HFFc6 (cell line): Measurements from ENCODE around the gene MAP4. TPM values are rescaled to one million over a fixed set of nuclear protein-coding genes. Genes with fewer than 3 reads are reported as not detected.
A peak's percentile ranks its signal among the peaks of the same experiment; 100 is the strongest.

Experiments used
- DNase-seq: peaks from one replicate; pipeline ENCODE4 v3.0.0-alpha.2; 2018
- H3K27ac Mint-ChIP-seq: 2 replicates; pipeline ENCODE4 v1.8.0; 2020; ENCODE audit warnings: mild to moderate bottlenecking, mixed read lengths
- H3K27me3 Mint-ChIP-seq: 2 replicates; pipeline ENCODE4 v1.8.0; 2021; ENCODE audit warnings: mild to moderate bottlenecking, moderate library complexity, mixed read lengths; ENCODE audit not compliant: insufficient read depth
- H3K36me3 Mint-ChIP-seq: 2 replicates; pipeline ENCODE4 v1.8.0; 2021; ENCODE audit warnings: low read depth, mixed read lengths
- H3K4me1 Mint-ChIP-seq: 2 replicates; pipeline ENCODE4 v1.8.0; 2020; ENCODE audit warnings: low read depth, mixed read lengths
- H3K4me3 Mint-ChIP-seq: 2 replicates; pipeline ENCODE4 v1.8.0; 2020; ENCODE audit warnings: mild to moderate bottlenecking, moderate library complexity, mixed read lengths
- H3K9me3 Mint-ChIP-seq: 2 replicates; pipeline ENCODE4 v1.8.0; 2020; ENCODE audit warnings: mild to moderate bottlenecking, mixed read lengths
- CTCF ChIP-seq: fragments of 200-600 bp; sonication (generic); IDR thresholded peaks from 2 replicates; pipeline ENCODE4 v1.5.0; 2021; ENCODE audit warnings: antibody characterized with exemption, mild to moderate bottlenecking
- total RNA-seq, 6 experiments: library from RNA; stranded (reverse); fragmentation: NEBNext Ultra II Directional; extraction: Animal tissue kit (Norgen Biotek cat#: 25700); gene quantifications; 2 replicates in 1 of 6; 3 replicates in 5 of 6; pipeline ENCODE4 v1.2.3, GENCODE V29; 2021

Gene MAP4
- total RNA-seq, 6 experiments from 2014 or later: 294 to 328 (median 312) TPM

GRCh38 chr3:47847801-47848518 is 168.3 kb downstream of the MAP4 start:
- Mint-ChIP-seq H3K4me1 (no peaks in the 10 kb centered on the region), H3K4me3 (no peak overlapping the region), H3K9me3 (no peaks in the 10 kb centered on the region; the same call in 1 of the 2 replicates), H3K36me3 (peaks cover 24% of the 10 kb centered on the region), H3K27ac (peak overlapping the region; percentile 26; the same call in 1 of the 2 replicates), H3K27me3 (peaks cover 32% of the 10 kb centered on the region)
- no peak for TF ChIP-seq CTCF
- DNase-seq: no peak

GRCh38 chr3:47847260-47847659 is 169.0 kb downstream of the MAP4 start:
- Mint-ChIP-seq H3K4me1 (no peaks in the 10 kb centered on the region), H3K9me3 (no peaks in the 10 kb centered on the region; the same call in 1 of the 2 replicates), H3K36me3 (peaks cover 26% of the 10 kb centered on the region), H3K4me3 (no peak overlapping the region), H3K27me3 (peaks cover 32% of the 10 kb centered on the region), H3K27ac (no peak overlapping the region)
- no peak for DNase-seq
- no peak for TF ChIP-seq CTCF

GRCh38 chr3:47846880-47847248 is 169.4 kb downstream of the MAP4 start:
- TF ChIP-seq CTCF: no peak
- DNase-seq: no peak
- Mint-ChIP-seq H3K4me3 (no peak overlapping the region), H3K4me1 (no peaks in the 10 kb centered on the region), H3K27ac (no peak overlapping the region), H3K36me3 (peaks cover 26% of the 10 kb centered on the region), H3K27me3 (peaks cover 32% of the 10 kb centered on the region), H3K9me3 (no peaks in the 10 kb centered on the region; the same call in 1 of the 2 replicates)

- H3K27ac Mint-ChIP-seq: no peak overlapping the region
- H3K4me1 Mint-ChIP-seq: no peaks in the 10 kb centered on the region
- no peak overlapping the region for H3K4me3 Mint-ChIP-seq
- H3K36me3 Mint-ChIP-seq: peaks cover 31% of the 10 kb centered on the region
- peaks cover 27% of the 10 kb centered on the region for H3K27me3 Mint-ChIP-seq
- no peak for TF ChIP-seq CTCF
- no peak for DNase-seq
- no peaks in the 10 kb centered on the region; the same call in 1 of the 2 replicates for H3K9me3 Mint-ChIP-seq
Measured at GRCh38 chr3:47846186-47846879, 169.9 kb downstream of the MAP4 start.

GRCh38 chr3:47841786-47842349 is 174.3 kb downstream of the MAP4 start:
- H3K27ac Mint-ChIP-seq: no peak overlapping the region

More at GRCh38 chr3:47841786-47842349, 174.3 kb downstream of the MAP4 start:
- Mint-ChIP-seq H3K27me3 (peaks cover under 1% of the 10 kb centered on the region), H3K36me3 (peaks cover 34% of the 10 kb centered on the region), H3K9me3 (no peaks in the 10 kb centered on the region), H3K4me3 (no peak overlapping the region), H3K4me1 (no peaks in the 10 kb centered on the region)
- TF ChIP-seq CTCF: no peak
- no peak for DNase-seq
